Measurements from ENCODE around the gene CETP.
A peak's percentile ranks its signal among the peaks of the same experiment; 100 is the strongest.
"Not testable (repeated sequence)": the region's sequence is repeated elsewhere in the genome, so short reads cannot be mapped to it uniquely, and the experiment has no call there.

CETP gene

DNA sequence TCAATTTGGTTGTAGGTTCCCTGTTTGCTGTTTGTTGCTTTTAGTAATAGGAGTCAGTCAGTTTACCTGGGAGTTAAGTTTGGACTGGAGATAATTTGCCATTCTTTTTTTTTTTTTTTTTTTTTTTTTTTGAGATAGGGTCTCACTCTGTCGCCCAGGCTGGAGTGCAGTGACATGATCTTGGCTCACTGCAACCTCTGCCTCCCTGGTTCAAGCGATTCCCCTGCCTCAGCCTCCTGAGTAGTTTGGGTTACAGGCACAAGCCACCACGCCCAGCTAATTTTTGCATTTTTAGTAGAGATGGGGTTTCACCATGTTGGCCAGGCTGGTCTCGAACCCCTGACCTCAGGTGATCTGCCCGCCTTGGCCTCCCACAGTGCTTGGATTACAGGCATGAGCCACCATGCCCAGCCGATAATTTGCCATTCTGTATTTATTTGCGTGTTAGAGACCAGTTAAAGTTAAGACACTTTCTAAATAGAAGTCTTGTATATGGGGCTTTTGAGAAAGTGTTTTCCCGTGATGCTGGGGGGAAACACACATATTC lies 27.1 kb upstream of the CETP start:
- DNase-seq: not testable (repeated sequence)

- no peak for DNase-seq
Observed at GRCh38 chr16:56935201-56935600, 26.5 kb upstream of the CETP start.

DNA sequence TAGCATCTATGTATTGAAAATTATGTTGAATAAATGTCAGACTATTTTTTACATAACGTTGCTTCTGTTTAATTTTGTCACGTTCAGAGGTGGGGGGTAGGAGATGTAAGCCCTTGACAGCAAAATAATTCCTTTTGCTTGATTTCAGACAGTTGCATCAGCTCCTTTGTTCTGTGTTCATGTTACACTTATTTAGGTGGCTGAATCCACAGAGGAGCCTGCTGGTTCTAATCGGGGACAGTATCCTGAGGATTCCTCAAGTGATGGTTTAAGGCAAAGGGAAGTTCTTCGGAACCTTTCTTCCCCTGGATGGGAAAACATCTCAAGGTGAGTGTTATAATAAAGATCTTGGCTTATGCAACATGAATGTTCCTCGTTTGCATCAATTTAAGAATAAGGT lies 25.3 kb upstream of the CETP start:
- DNase-seq: no peak

DNA sequence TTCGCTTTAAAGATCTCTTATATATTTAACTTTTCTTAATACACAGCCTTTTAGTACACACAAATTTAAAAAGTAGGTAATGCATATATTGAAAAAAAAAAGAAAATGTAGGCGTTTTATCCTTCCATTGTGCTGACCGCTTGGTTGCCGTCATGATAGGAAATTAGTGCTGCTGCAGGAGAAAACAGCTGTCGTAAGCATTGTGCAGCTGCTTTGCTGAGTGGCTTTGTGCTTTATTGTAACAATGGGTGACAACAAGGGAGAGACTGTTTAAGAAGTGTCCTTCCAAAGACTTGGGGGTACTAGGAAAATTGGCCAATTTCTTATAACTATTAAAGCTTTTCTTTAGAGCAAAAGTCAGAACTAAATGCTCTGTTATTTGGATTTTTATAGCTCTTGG lies 24.8 kb upstream of the CETP start:
- DNase-seq: no peak

- DNase-seq: no peak
Observed at GRCh38 chr16:56938664-56939513, 22.9 kb upstream of the CETP start.

GRCh38 chr16:56939801-56940200 lies 21.9 kb upstream of the CETP start:
- no peak for DNase-seq

DNA sequence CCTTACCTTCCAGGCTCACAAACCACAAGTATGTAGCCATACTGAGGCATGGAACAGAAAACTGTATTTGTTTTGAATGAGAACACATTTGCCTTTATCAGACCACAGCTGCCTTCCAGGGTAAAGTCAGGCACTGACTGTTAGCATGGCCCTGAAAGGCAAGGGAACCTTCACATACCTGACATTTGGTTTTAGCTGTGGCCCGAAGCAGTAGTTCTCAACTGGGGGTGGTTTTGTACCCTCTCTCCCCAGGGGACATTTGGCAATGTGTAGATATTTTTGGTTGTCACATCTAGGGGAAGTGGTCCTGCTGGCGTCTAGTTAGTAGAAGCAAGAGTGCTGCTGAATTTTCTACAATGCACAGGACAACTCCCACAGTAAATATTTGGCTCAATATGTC lies 20.7 kb upstream of the CETP start:
- no peak for DNase-seq

DNA sequence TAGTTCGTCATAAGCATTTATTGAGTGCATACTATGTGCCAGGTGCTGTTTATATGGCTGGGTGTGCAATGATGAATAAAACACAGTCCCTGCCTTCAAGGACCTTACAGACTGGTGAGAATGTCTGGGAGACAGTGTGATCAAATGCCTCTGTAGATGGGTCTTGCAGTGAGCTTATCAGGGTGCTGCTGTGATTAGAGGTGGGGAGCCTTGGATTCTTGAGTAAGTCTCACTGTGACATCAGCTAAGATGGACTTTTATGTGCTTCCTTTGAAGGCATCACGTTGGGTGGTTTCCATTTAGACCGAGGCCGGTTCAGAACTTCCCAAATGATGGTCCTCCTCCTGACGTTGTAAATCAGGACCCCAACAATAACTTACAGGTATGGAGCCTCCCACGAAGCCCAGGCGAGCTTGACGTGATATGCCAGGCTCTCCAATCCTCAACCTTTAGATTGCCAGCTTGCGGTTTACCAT lies 19.9 kb upstream of the CETP start:
- DNase-seq: no peak

DNA sequence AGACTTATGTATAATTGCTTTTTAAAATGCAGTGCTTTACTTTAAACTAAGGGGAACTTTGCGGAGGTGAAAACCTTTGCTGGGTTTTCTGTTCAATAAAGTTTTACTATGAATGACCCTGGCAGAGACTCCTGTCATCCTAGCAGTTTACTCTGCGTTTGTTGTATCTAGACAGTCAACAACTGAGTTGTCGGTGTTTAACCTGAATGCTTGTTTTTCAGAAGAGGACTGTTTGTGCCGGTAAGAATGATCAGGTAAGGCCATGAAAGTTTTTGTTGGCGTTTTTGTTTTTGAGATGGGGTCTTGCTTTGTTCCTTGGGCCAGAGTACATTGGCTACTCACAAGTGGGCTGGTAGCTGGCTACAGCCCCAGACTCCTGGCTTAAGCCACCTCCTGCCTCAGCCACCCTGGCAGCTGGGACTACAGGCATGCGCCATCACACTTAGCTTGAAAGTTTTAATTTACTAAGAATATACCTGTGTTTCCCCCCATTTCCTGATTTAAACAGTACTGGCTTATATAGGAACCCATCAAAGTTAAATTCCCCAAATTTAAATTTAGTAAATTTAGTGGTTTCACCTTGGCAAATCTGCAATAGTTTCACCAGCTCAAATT lies 17.9 kb upstream of the CETP start:
- DNase-seq: no peak

DNA sequence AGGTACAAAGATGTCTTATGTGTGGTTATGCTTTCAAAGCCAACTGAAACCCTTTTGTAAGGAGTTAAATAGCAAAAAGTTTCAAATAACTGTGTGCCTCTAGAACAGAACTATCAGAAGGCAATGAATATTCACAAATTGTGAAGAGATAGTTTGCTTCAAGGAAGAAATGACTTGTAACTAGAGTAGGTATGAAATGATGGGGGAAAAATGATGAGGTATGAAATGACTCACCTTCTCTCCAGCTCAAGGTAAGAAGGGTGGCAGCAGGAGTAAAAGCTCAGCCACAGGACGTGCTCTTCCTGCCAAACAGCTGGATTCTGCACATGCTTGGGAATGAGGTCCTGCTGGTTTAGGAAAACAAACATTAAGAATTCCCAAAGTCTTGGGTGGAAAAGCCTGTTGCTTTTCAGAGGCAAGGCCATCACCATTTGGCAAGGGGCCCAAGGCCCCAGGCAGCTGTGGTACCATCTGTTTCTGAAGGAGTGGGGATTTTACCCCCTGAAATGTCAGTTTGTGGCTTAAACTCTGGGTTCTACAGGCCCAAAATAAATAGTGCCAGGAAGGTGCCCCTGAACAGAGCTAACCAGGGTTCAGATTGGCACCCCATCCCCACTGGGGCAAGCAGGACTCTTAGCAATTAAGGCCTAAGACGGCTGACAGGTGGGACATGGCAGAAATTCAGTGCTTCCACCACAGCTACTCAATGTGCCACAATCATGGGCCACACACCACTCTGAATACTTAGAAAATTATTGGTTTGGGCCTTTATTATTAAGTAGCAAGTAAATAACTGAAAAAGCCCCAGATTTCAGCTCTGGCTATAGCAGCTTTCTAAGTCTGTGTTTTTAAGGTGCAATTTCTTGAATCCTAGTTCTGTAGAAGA lies 16.6 kb upstream of the CETP start:
- peak; percentile 58 for DNase-seq

DNA sequence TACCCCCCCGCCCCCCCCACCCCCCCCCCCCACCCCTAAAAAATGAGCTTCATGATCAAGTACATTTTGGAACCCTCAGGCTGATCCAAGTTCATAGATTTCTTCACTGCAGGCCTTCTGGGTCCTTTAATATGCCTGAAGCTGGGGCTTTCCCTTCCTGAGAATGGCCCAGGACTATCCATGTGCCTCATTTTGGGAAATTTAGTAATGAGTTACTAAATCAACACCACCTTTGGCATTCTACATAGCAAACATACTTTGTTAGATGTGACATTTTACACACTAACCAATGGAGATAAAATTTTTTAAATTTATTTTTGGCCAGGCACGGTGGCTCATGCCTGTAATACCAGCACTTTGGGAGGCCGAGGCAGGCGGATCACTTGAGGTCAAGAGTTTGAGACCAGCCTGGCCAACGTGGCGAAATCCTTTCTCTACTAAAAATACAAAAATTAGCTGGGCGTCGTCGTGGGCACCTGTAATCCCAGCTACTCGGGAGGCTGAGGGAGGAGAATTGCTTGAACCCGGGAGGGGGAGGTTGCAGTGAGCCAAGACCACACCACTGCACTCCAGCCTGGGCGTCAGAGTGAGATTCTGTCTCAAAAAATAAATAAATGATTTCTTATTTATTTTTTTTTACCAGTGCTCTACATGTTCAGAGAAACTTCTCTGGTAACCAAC lies 15.8 kb upstream of the CETP start:
- DNase-seq: no peak

GRCh38 chr16:56946767-56947603 lies 14.8 kb upstream of the CETP start:
- no peak for DNase-seq

DNA sequence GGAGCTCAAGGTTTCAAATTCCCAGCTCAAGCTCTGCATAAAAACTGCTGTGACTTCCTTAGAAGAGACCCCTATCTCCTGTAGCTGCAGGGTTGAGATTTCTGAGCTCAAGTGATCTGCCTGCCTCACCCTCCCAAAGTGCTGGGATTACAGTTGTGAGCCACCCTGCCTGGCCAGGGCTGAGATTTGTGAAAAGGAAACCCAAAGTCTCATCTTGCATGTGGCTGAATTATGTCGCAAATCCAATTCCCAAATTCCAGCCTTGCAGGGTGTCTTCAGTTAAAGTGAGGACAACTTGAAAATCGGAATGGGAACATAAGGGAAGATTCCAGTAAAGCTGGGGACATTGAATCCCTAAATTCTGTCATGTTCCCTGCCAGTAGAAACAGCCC lies 14.2 kb upstream of the CETP start:
- no peak for DNase-seq

DNA sequence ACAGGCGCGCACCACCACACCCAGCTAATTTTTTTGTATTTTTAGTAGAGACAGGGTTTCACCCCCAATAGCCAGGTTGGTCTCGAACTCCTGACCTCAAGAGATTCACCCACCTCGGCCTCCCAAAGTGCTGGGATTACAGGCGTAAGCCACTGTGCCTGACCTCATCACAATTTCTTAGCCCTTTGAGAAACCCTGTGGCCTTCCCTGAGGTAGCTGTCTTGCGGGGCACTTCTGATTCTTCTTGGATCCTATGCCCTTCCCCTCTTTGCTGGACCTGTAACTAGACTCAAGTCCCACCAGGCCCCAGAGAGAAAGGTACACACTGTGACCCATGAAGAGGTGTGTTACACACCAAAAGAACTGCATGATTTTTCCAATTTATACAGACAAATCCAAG lies 13.5 kb upstream of the CETP start:
- no peak for DNase-seq

GRCh38 chr16:56950051-56950450 lies 11.7 kb upstream of the CETP start:
- no peak for DNase-seq

DNA sequence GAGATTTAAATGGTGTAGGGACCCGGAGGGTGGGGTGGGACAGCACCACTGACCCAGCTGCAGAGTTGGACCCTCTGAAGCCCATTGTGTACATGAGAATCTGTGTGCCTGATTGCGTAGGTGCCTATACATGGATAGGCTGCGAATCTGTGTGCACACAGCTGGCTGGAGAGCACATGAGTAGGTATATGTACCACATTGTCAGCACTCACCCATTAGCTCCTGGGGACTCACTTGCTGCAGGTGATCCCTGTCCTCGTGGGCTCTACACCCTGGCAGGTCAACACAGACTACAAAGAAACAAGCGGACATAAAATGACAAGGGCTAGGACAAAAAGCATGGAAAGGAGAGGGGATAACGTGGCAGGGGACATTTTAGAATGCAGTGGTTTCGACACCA lies 11.3 kb upstream of the CETP start:
- DNase-seq: no peak

GRCh38 chr16:56950881-56951771 lies 10.6 kb upstream of the CETP start:
- DNase-seq: no peak

DNA sequence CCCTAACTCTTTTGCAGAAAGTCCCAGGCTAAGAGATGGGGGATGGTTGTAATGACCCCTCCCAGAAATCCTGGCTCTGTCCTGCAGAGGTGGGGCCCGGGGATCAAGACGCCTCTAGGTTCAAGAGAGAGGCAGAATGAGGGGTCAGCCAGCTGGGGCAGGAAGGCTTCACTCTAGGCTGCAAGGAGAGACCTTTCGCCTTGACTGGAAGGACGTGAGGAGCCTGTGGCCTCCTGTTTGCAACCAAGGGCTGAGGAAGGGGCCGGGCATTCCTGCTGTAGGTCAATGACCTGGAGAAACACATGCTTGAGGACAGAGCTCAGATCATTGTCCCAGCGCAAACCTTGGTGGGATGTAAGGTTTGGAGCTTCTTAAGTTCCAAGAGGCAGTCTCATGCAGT lies 8.7 kb upstream of the CETP start:
- no peak for DNase-seq

DNA sequence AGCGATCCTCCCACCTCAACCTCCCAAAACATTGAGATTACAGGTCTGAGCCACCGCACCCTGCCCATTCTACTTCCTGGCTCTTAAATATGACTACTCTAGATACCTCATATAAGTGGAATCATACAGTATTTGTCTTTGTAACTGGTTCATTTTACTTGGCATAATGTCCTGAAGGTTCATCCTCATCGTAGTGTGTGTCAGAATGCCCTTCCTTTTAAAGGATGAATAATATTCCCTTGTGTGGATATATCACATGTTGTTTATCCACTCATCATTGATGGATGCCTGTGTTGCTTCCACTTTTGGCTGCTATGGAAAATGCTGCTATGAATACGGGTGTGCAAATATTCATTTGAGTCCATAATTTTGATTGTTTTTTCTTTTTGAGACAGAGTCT lies 5.7 kb upstream of the CETP start:
- no peak for DNase-seq

DNA sequence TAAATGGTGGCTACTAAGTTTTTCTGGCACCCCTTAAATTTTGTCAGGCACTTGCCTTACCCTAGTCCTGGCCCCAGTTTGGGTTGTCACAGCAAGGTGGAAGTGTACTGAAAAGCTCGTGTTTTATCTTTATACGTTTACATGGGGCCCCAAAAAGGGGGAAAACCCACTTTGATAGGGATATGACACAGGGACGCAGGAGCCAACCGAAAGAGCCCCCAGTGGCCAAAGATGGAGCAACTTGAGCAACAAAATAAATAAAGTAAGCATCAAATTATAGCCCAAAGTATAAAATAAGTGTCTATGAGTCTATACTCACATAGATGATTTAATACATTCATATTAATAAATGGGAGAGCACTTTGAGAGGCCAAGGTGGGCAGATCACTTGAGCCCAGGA lies 5.0 kb upstream of the CETP start:
- no peak for DNase-seq

Measured in NCI-H2171 treated with DMSO at 0.1 percent for 48 hours (cell line).